22Rv1 (cell line): ENCODE data around the gene KCNK6.

Source experiments
- CTCF ChIP-seq: fragments of 450-650 bp; IDR thresholded peaks from 2 replicates; pipeline ENCODE4 v1.5.1; 2017; ENCODE audit warnings: mild to moderate bottlenecking
- ZFX ChIP-seq: fragments of 450-650 bp; IDR thresholded peaks from 2 replicates; pipeline ENCODE4 v1.6.1; 2017; ENCODE audit warnings: antibody characterized with exemption, borderline replicate concordance

DNA sequence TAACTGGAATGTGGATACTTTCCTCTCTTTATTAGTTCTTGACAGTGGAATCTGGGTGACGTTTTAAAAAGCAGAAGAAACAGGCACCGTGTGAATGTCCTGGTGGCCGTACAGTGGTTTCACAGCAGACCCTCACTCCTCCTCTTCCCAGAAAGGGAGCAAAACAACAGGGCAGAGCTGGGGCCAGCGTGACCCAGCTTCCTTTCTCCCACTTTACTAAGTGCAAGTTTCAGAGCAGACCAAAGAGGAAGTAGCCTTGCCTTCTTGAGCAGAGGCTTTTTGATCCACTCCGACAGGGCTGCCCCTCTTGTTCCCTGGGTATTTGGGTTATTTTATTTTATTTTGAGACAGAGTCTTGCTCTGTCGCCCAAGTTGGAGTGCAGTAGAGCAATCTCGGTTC, 35.2 kb upstream of the KCNK6 start:
- TF ChIP-seq CTCF (no peak), ZFX (no peak)
